ENCODE results near the gene PGAP6. TPM values are rescaled to one million over a fixed set of nuclear protein-coding genes. Genes with fewer than 3 reads are reported as not detected.
"Not testable (repeated sequence)": the region's sequence is repeated elsewhere in the genome, so short reads cannot be mapped to it uniquely, and the experiment has no call there.

Gene PGAP6
- total RNA-seq, 4 donors from 2014 or later: 13.8 to 30.0 (median 19.4) TPM

DNA sequence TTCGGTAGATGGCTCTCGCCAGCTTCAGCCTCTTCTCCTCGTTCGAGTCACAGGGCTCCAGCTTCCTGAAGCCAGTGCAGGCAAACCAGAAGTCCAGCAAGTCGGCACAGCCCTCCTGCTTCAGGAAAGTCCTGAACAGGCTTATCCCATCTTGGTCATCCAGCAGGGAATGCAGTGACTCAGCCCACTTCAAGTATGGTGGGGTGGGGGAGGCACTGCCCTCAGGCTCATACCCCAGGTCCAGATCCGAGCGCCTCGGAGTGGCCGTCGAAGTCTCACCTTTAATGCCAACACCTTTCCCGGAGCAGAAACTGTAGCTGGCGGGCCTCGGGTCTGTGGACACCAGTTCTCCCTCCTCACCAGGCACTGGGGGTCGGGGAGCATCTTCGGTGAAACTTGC lies 35.2 kb downstream of the PGAP6 start:
- intact Hi-C loops (cut with DNase I; ENCODE audit: low total_unique reads): no loop called here
- WGBS, 2 donors: 86 to 92% methylated on average over 15 of the region's 15 CpGs
- no peak for TF ChIP-seq POLR2A (IDR thresholded peaks at IDR 0.05)
- TF ChIP-seq CTCF (IDR thresholded peaks at IDR 0.05): no peak
- no peak overlapping the region for H3K4me3 ChIP-seq (ENCODE audit: low read depth, poor library complexity, severe bottlenecking)
- no peak for DNase-seq (ENCODE audit: low spot score in 2 of 2)

- no peak overlapping the region for H3K4me3 ChIP-seq (ENCODE audit: low read depth, poor library complexity, severe bottlenecking)
- DNase-seq (ENCODE audit: low spot score in 2 of 2): no peak
- no peak for TF ChIP-seq POLR2A (IDR thresholded peaks at IDR 0.05)
- no peak for TF ChIP-seq CTCF (IDR thresholded peaks at IDR 0.05)
- WGBS, 2 donors: 89 to 93% methylated on average over 11 of the region's 11 CpGs
- intact Hi-C loops (cut with DNase I; ENCODE audit: low total_unique reads): no loop called here
These were observed 36.0 kb downstream of the PGAP6 start for GRCh38 chr16:345772-346171.

DNA sequence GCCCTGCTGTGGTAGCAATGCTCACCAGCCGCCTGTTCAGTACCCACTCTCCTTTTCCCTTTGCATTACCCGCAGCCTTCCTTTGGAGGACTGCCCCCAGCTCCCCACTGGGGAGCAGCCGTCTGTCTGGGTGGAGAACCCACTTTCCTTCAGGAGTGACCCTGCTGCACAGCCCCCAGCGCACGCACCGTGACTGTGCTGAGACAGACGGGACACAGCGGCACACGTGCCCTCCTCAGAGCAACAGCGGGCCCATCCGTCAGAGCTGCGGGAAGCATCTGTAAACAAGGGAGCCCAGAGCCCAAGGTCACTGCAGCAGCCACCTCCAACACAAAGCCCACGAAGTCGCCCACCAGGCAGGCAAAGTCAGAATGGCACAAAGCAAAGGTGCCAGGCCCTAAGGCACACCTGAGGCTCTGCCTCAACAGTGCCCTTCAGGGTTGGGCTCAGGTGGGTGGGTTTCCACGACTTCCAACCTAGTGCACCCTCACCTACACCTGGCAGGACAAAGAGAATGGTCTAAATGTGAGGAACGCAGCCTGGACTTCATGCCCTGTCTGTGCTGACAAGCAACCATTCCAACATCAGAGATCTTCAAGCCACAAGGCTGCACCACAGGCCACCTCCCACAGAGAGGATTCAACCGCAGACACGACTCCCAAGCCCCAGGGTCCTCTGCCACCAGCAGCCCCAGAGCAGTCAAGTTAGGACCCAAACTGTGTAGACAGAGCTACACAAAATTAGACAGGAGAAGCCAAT lies 39.1 kb downstream of the PGAP6 start:
- no peak overlapping the region for H3K4me3 ChIP-seq (ENCODE audit: low read depth, poor library complexity, severe bottlenecking)
- TF ChIP-seq CTCF (IDR thresholded peaks at IDR 0.05): no peak
- intact Hi-C loops (cut with DNase I; ENCODE audit: low total_unique reads): no loop called here
- WGBS, 2 donors: 90 to 92% methylated on average over 18 of the region's 18 CpGs
- DNase-seq (ENCODE audit: low spot score in 2 of 2): no peak

- H3K4me3 ChIP-seq (ENCODE audit: low read depth, poor library complexity, severe bottlenecking); DNase-seq (ENCODE audit: low spot score in 2 of 2); intact Hi-C loops (cut with DNase I; ENCODE audit: low total_unique reads): not testable (repeated sequence)
- 92 to 94% methylated on average over 12 of the region's 13 CpGs for WGBS, 2 donors
These were observed 39.8 kb downstream of the PGAP6 start for GRCh38 chr16:341974-342336.

GRCh38 chr16:341095-341973 lies 40.4 kb downstream of the PGAP6 start:
- H3K4me3 ChIP-seq (ENCODE audit: low read depth, poor library complexity, severe bottlenecking); intact Hi-C loops (cut with DNase I; ENCODE audit: low total_unique reads); DNase-seq (ENCODE audit: low spot score in 2 of 2): not testable (repeated sequence)
- WGBS, 2 donors: 93% methylated on average over 17 to 45 of the region's 47 CpGs

GRCh38 chr16:340370-341091 lies 41.2 kb downstream of the PGAP6 start:
- intact Hi-C loops (cut with DNase I; ENCODE audit: low total_unique reads): no loop called here
- WGBS, 2 donors: 89 to 92% methylated on average over 22 to 23 of the region's 23 CpGs
- TF ChIP-seq POLR2A (IDR thresholded peaks at IDR 0.05) (no peak), CTCF (IDR thresholded peaks at IDR 0.05) (no peak)

More at GRCh38 chr16:340370-341091, 41.2 kb downstream of the PGAP6 start:
- no peak for DNase-seq (ENCODE audit: low spot score in 2 of 2)
- H3K4me3 ChIP-seq (ENCODE audit: low read depth, poor library complexity, severe bottlenecking): no peak overlapping the region

Data from lower leg skin (tissue), 4 donors.